Upper lobe of right lung (tissue), 1 donor: Measurements from ENCODE around the gene NFIX. TPM values are rescaled to one million over a fixed set of nuclear protein-coding genes. Genes with fewer than 3 reads are reported as not detected.
A peak's percentile ranks its signal among the peaks of the same experiment; 100 is the strongest.
"Not testable (repeated sequence)": the region's sequence is repeated elsewhere in the genome, so short reads cannot be mapped to it uniquely, and the experiment has no call there.

Experiments
- ATAC-seq: fragments of 200-7000 bp; cut with Tn5 transposase; one replicate; pipeline ENCODE4 v1.9.1; 2020; ENCODE audit warnings: mild to moderate bottlenecking, moderate library complexity
- DNase-seq: peaks from one replicate; pipeline ENCODE4 v3.0.0-alpha.2; 2020
- H3K27ac ChIP-seq: fragments of 200-600 bp; one replicate; pipeline ENCODE4 v1.8.0; 2022
- H3K27me3 ChIP-seq: fragments of 200-600 bp; one replicate; pipeline ENCODE4 v1.8.0; 2022; ENCODE audit warnings: mild to moderate bottlenecking
- H3K36me3 ChIP-seq: fragments of 200-600 bp; one replicate; pipeline ENCODE4 v1.8.0; 2022
- H3K4me1 ChIP-seq: fragments of 200-600 bp; one replicate; pipeline ENCODE4 v1.8.0; 2022
- H3K4me3 ChIP-seq: fragments of 200-600 bp; one replicate; pipeline ENCODE4 v1.8.0; 2022; ENCODE audit warnings: mild to moderate bottlenecking
- H3K9me3 ChIP-seq: fragments of 200-600 bp; one replicate; pipeline ENCODE4 v1.8.0; 2022
- intact Hi-C: fragments of 100-400 bp; cut with DNase I; formaldehyde crosslinking; loops from one replicate; pipeline ENCODE4 v1.11.0; 2022
- total RNA-seq: library from RNA; stranded (reverse); fragmentation: NEBNext Ultra II Directional; extraction: Animal tissue kit (Norgen Biotek cat#: 25700); gene quantifications from one replicate; pipeline ENCODE4 v1.2.1, GENCODE V29; 2021
- TF ChIP-seq, protein P1 (sequence below): fragments of 200-600 bp; IDR thresholded peaks from one replicate; pipeline ENCODE4 v1.8.0; 2022; ENCODE audit warnings: antibody characterized with exemption
- donor health status: DM: no; HTN: yes; CAD: no; lungs with severe emphysema.

The NFIX gene
- total RNA-seq, 1 donor from 2014 or later: 168 TPM

DNA sequence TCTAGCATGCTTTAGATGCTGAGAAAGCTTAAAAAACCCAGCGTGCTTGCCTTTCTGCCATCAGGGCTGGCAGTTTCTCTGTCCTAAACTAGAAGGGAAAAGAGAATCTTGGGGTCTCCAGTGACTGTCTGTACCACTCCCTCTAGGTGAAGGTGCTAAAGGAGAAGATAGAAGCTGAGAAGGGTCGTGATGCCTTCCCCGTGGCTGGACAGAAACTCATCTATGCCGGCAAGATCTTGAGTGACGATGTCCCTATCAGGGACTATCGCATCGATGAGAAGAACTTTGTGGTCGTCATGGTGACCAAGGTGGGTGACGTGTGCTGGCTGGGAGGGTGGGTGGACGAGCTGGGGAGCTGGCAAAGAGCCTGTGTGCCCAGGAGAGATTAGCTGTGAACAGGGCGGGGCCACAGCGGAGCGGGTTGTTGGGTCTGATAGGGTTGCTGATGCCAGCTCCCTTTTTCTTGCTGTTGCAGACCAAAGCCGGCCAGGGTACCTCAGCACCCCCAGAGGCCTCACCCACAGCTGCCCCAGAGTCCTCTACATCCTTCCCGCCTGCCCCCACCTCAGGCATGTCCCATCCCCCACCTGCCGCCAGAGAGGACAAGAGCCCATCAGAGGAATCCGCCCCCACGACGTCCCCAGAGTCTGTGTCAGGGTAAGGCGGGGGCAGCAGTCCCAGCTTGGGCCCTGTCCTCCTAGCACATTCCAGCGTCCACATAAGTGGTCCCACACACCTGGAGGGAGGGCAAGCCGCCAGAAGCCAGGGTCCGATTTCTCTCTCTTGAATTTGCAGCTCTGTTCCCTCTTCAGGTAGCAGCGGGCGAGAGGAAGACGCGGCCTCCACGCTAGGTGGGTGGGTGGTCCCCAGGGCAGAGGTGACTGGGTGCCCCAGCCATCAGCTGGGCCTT is 47.3 kb upstream of the NFIX start:
- no peak for DNase-seq
- Histone ChIP-seq H3K4me3 (no peak overlapping the region), H3K9me3 (no peaks in the 10 kb centered on the region), H3K4me1 (peaks cover 29% of the 10 kb centered on the region), H3K27ac (no peak overlapping the region), H3K27me3 (no peaks in the 10 kb centered on the region), H3K36me3 (peaks cover 78% of the 10 kb centered on the region)
- no peak for ATAC-seq
- TF ChIP-seq, protein P1, sequence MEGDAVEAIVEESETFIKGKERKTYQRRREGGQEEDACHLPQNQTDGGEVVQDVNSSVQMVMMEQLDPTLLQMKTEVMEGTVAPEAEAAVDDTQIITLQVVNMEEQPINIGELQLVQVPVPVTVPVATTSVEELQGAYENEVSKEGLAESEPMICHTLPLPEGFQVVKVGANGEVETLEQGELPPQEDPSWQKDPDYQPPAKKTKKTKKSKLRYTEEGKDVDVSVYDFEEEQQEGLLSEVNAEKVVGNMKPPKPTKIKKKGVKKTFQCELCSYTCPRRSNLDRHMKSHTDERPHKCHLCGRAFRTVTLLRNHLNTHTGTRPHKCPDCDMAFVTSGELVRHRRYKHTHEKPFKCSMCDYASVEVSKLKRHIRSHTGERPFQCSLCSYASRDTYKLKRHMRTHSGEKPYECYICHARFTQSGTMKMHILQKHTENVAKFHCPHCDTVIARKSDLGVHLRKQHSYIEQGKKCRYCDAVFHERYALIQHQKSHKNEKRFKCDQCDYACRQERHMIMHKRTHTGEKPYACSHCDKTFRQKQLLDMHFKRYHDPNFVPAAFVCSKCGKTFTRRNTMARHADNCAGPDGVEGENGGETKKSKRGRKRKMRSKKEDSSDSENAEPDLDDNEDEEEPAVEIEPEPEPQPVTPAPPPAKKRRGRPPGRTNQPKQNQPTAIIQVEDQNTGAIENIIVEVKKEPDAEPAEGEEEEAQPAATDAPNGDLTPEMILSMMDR: no peak
- intact Hi-C loops: no loop called here

DNA sequence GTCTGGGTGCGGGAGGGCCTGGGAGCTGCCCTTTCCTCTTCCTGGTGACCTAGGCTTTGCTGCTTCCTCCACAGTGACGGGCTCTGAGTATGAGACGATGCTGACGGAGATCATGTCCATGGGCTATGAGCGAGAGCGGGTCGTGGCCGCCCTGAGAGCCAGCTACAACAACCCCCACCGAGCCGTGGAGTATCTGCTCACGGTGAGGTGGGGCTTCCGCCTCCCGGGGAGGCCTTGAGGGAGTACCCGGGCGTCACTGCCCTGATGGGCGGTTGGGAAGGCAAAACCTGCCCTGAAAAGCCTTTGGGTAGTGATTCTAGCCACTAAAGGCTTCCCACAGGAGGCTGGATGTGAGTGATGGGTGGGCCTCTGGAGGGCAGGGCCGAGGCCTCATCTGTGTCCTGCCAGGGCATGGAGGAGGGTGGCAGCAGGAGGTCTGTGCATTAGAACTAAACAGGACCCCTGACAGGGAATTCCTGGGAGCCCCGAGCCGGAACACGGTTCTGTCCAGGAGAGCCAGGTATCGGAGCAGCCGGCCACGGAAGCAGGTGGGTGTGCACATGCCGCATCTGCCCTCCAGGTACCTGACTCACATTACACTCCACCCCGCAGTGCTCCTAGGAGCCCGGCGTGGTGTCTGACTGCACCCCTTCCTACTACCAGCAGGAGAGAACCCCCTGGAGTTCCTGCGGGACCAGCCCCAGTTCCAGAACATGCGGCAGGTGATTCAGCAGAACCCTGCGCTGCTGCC is 46.5 kb upstream of the NFIX start:
- no peak for DNase-seq
- no peak overlapping the region for H3K27ac ChIP-seq
- H3K4me3 ChIP-seq: no peak overlapping the region
- intact Hi-C loops: no loop called here
- ATAC-seq: no peak
- peaks cover 28% of the 10 kb centered on the region for H3K4me1 ChIP-seq
- H3K36me3 ChIP-seq: peaks cover 76% of the 10 kb centered on the region
- TF ChIP-seq, protein P1: no peak
- H3K27me3 ChIP-seq: no peaks in the 10 kb centered on the region
- H3K9me3 ChIP-seq: no peaks in the 10 kb centered on the region

DNA sequence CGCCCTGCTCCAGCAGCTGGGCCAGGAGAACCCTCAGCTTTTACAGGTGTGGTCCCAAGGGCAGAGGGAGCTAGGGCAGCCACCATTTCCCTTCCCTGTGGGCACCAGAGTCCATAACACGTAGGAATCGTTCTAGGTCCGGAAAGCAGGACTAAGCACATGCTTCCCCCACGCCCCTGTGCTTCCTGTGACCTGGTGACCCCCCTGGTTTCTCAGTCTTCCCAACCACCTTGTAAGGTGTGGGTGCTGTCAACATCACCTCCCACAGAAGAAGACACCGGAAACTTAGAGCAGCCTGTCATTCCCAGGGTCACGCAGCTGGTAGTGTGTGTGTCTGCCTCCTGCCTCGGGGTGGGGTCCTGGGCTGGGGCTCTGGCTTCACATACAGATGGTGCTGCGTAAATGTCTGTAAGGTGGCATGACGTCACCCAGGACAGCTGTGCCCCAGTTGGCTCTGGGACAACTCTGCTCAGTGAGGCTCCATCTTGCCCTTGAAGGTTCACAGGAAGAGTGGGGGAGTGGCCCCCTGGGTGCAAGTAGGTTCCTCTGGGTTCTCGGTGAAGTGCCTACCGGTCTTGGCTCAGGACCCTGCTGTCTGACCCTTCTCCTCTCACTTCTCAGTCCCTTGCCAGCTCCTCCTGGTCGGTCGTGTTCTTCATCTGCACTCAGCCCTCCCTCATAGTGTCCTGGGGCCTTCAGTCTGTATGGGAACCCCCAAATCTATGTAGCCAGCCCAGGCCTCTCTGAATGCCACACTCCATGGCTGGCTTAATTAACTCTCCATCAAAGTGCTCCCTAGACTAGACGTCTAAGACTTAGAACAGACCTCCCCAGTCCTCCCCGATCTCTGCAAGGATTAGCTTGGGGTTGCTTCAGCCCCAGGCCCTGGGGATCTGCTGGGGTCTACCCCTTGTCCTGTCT is 45.7 kb upstream of the NFIX start:
- TF ChIP-seq, protein P1: no peak
- H3K9me3 ChIP-seq: no peaks in the 10 kb centered on the region
- DNase-seq (no peak), ATAC-seq (no peak)
- peaks cover 28% of the 10 kb centered on the region for H3K4me1 ChIP-seq
- no peaks in the 10 kb centered on the region for H3K27me3 ChIP-seq
- peaks cover 76% of the 10 kb centered on the region for H3K36me3 ChIP-seq
- intact Hi-C loops: no loop called here
- H3K4me3 ChIP-seq: no peak overlapping the region
- H3K27ac ChIP-seq: no peak overlapping the region

DNA sequence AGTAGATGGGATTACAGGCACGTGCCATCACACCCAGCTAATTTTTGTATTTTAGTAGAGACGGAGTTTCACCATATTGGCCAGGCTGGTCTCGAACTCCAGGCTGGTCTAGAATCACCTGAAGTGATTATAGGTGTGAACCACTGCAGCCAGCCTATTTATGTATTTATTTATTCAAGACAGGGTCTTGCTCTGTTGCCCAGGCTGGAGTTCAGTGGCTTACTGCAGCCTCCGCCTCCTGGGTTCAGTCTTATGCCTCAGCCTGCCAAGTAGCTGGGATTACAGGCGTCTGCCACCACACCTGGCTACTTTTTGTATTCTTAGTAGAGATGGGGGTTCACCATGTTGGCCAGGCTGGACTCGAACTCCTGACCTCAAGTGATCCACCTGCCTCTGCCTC is 43.2 kb upstream of the NFIX start:
- H3K4me1 ChIP-seq: peaks cover 30% of the 10 kb centered on the region
- H3K36me3 ChIP-seq: peaks cover 79% of the 10 kb centered on the region
- H3K27ac ChIP-seq, H3K27me3 ChIP-seq, DNase-seq, intact Hi-C loops, H3K4me3 ChIP-seq, H3K9me3 ChIP-seq, ATAC-seq: not testable (repeated sequence)

DNA sequence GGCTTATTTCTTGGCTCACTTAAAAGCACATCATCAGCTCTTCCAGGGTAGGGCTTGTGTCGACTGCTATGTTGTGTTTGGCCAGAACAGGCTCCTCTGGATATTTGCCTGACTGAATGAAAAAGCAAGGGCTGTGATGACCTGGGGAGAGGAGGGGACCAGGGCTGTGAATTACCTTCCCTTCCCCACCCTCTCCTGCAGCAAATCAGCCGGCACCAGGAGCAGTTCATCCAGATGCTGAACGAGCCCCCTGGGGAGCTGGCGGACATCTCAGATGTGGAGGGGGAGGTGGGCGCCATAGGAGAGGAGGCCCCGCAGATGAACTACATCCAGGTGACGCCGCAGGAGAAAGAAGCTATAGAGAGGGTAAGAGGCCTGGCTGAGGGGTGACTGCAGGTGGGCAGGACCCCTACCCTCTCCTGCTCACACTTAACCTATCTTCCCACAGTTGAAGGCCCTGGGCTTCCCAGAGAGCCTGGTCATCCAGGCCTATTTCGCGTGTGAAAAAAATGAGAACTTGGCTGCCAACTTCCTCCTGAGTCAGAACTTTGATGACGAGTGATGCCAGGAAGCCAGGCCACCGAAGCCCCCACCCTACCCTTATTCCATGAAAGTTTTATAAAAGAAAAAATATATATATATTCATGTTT is 42.7 kb upstream of the NFIX start:
- Histone ChIP-seq H3K9me3 (no peaks in the 10 kb centered on the region), H3K27ac (peak overlapping the region; percentile 58), H3K36me3 (peaks cover 75% of the 10 kb centered on the region), H3K27me3 (no peaks in the 10 kb centered on the region), H3K4me1 (peaks cover 24% of the 10 kb centered on the region), H3K4me3 (no peak overlapping the region)
- no peak for ATAC-seq
- intact Hi-C loops: no loop called here
- no peak for DNase-seq
- TF ChIP-seq, protein P1: no peak
